GM23248 (cell line): ENCODE results near the gene COL9A3.

ENCODE experiments used
- EZH2 ChIP-seq: fragments of 200-600 bp; sonication (generic); IDR thresholded peaks from 2 replicates; pipeline ENCODE4 v1.6.1; 2018; ENCODE audit warnings: antibody characterized with exemption, mild to moderate bottlenecking; ENCODE audit not compliant: insufficient read depth, poor library complexity, severe bottlenecking
- EZH2phosphoT487 ChIP-seq: fragments of 200-600 bp; sonication (generic); IDR thresholded peaks from 2 replicates; pipeline ENCODE4 v1.6.1; 2018; ENCODE audit warnings: antibody characterized with exemption, moderate library complexity, mild to moderate bottlenecking, low read depth; ENCODE audit not compliant: insufficient read depth

DNA sequence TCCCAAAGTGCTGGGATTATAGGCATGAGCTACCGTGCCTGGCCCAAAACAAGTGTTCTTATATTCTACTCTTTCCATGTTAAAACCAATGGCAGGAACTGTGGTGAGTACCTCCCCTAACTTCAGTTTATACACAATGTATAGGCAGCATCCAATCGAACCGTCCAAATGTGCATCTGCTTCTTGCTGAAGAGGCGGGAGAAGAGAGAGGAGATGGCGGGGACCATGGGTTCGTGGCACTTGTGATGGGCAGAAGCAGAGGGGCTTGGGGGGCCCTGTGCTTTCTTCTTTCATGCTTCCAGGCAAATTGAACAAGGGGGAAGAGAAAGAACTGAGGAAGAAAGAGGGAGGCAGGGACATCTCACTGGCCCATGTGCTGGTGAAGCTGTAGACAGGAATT lies 56.0 kb downstream of the COL9A3 start:
- TF ChIP-seq EZH2 (no peak), EZH2phosphoT487 (no peak)
